LNCaP clone FGC (cell line): Measurements from ENCODE around the gene NCAPG.

Source experiments
- DNase-seq: peaks from one replicate; pipeline ENCODE4 v3.0.0-alpha.2; 2011; ENCODE audit warnings: low read depth
- H3K4me3 ChIP-seq: 2 replicates; pipeline ENCODE4 v1.5.1; 2011; ENCODE audit warnings: mild to moderate bottlenecking, low read depth, low read length, control low read depth
- CTCF ChIP-seq: IDR thresholded peaks from 2 replicates; pipeline ENCODE4 v1.5.1; 2012; ENCODE audit warnings: mild to moderate bottlenecking; ENCODE audit not compliant: control insufficient read depth, insufficient read depth; ENCODE audit errors: extremely low read depth

The NCAPG gene

DNA sequence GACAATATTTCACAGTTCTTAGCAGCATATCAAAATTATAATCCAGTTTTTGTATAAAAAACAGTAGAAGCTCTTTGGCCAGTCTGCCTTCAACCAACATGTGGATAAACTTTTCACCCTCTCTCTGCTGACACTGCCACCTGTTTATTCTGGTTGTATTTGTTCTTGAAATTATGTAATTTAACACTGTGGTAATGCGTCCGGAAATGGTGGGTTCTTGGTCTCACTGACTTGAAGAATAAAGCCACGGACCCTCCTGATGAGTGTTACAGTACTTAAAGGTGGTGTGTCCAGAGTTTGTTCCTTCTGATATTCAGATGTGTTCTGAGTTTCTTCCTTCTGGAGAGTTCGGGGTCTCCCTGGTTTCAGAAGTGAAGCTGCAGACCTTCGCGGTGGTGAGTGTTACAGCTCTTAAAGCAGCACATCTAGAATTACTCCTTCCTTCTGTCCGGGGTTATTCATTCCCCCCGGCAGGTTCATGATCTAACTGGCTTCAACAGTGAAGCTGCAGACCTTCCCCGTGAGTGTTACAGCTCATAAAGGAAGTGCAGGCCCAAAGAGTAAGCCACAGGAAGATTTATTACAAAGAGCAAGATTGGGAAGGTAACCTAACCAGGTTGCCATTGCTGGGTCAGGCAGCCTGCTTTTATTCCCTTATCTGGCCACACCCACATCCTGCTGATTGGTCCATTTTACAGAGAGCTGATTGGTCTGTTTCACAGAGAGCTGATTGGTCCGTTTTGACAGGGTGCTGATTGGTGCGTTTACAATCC lies 45.1 kb upstream of the NCAPG start:
- DNase-seq, result no peak
- no peak for TF ChIP-seq CTCF
- H3K4me3 ChIP-seq, result no peak overlapping the region

- no peak for TF ChIP-seq CTCF
- DNase-seq, result no peak
- no peak overlapping the region for H3K4me3 ChIP-seq
Measured at GRCh38 chr4:17766826-17767458, 43.8 kb upstream of the NCAPG start.

DNA sequence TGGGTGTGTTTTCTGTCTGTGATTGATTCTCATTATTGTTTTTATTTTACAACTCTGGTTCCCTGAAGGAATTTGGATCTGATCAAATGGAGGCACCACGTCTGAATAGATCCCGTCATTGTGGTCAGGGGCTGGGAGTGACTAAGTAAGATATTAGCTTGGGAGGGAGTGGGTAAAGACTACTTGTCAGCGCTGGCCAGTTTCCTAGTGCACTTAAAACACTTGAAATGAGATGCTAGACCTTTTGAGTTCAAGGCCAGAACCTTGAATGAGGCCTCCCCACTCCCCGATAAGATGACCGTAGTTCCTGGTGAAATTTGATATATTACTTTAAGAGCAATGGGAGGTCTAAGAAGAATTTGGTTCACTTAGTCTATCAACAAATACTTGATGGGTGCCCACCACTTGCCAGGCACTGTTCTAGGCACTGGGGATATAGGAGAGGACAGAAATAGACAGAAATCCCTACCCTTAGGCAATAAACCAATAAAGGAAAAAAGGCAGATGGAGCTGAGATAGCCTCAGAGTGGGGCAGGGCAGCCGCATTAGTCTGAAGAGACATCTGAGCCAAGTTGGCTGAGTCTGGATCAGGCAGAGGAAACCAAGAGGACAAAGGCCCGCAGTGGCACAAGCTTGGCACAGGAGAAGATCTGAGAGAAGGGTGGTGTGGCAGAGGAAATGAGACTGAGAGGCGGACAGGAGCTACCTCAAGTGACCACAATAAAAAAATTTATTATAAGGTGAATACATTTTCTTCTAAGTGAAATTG lies 41.2 kb upstream of the NCAPG start:
- no peak for DNase-seq
- H3K4me3 ChIP-seq, result no peak overlapping the region
- no peak for TF ChIP-seq CTCF

DNA sequence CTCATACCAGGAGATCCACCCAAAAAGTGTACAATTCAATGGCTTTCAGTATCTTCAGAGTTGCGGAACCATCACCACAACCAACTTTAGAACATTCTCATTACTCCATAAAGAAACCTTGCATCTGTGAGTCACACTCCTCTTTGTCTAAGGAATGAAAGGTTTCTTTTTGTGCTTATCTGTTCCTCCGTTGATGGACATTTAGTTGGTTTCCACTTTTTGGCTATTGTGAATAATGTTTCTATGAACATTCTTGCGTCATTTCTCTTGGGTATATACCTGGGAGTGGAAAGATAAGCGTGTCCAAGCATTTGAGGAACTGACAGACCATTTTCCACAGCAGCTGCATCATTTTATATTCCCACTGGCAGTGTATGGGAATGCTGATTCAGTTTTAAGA lies 39.9 kb upstream of the NCAPG start:
- TF ChIP-seq CTCF, result no peak
- H3K4me3 ChIP-seq, result no peak overlapping the region
- no peak for DNase-seq

DNA sequence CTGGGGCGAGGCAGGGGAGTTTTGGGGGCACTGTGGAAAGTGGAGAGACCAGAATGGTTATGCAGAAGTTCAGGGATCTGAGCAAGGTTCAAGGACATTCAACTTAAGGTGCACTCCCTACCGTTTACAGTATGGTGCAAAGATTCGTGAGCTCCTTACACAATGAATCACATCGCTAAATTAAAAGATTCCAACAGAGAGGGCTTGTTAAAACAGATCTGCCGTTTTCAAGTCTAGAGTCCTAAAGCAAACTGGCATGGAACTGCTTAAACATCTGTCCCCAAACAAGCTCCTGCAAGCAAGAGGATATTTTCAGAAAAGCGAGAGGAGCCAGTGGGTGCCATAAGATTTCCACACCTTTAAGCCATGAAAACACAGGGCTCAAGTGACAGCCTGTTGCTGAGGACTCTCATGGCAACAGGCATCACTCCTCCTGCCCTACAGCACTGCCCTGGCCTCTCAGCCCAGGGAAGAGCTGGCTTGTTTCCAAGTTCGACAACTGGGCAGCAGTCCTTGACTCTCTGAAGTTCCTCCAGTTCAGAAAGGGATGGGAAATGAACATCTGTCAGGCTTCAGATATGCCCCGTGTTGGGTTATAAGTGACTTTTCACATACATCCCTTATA lies 39.4 kb upstream of the NCAPG start:
- H3K4me3 ChIP-seq, result no peak overlapping the region
- no peak for TF ChIP-seq CTCF
- DNase-seq, result no peak

DNA sequence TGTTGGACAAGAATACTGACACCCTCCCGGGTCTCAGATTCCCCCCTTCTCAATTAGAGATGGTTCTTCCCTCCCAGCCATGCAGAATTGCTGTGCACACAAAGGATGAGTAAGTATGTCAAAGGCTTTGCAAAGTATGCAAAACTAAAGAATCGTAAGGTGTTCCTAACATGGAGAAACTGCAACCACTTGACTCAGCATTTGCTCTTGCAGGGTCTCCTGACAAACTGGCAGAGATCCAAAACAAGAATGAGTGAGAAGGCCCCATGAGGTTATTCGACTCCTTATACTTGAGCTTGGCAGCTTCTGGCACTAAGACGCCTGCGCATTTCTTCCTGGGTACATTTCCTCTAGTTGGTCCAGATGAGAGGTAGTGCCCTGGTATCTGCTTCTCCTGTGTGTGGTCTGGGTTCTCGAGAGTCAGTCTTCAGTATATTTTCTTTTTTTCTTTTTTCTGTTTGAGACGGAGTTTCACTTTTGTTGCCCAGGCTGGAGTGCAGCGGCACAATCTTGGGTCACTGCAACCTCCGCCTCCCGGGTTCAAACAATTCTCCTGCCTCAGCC lies 37.6 kb upstream of the NCAPG start:
- H3K4me3 ChIP-seq, result no peak overlapping the region
- no peak for TF ChIP-seq CTCF

More for the DNA sequence above, 37.6 kb upstream of the NCAPG start:
- DNase-seq, result no peak
